Suprapubic skin (tissue), 4 donors: ENCODE measurements around the gene TBPL1. TPM values are rescaled to one million over a fixed set of nuclear protein-coding genes. Genes with fewer than 3 reads are reported as not detected.

ENCODE experiments used
- DNase-seq, 2 donors: peaks; one replicate each; pipeline ENCODE4 v3.0.0-alpha.2; 2019; ENCODE audit warnings: low spot score in 2 of 2
- H3K27ac ChIP-seq: fragments of 200-600 bp; sonication (generic); one replicate; pipeline ENCODE4 v1.5.1; 2019
- H3K27me3 ChIP-seq: fragments of 200-600 bp; sonication (generic); one replicate; pipeline ENCODE4 v1.5.1; 2019
- H3K36me3 ChIP-seq: fragments of 200-600 bp; sonication (generic); one replicate; pipeline ENCODE4 v1.5.1; 2019
- H3K4me1 ChIP-seq: fragments of 200-600 bp; sonication (generic); one replicate; pipeline ENCODE4 v1.5.1; 2019
- H3K4me3 ChIP-seq: fragments of 200-600 bp; sonication (generic); one replicate; pipeline ENCODE4 v1.5.1; 2019; ENCODE audit warnings: mild to moderate bottlenecking
- H3K9me3 ChIP-seq: fragments of 200-600 bp; sonication (generic); one replicate; pipeline ENCODE4 v1.5.1; 2019
- EP300 ChIP-seq: sonication (generic); formaldehyde crosslinking; IDR thresholded peaks from one replicate; pipeline ENCODE4 v1.6.1; 2017; ENCODE audit warnings: antibody characterized with exemption
- POLR2A ChIP-seq, 2 donors: fragments of 450-650 bp; IDR thresholded peaks; one replicate each; pipeline ENCODE4 v1.6.1; 2017; ENCODE audit warnings: antibody characterized with exemption in 2 of 2, mild to moderate bottlenecking in 2 of 2, moderate library complexity in 2 of 2
- POLR2AphosphoS5 ChIP-seq, 3 donors: sonication (generic); formaldehyde crosslinking; IDR thresholded peaks; one replicate each; pipeline ENCODE4 v1.6.1; 2017; ENCODE audit warnings: antibody characterized with exemption in 3 of 3
- WGBS: methylation state at CpG from one replicate; pipeline ENCODE4 v1.1.5; 2018; 5-methylcytosine and 5-hydroxymethylcytosine counted together
- total RNA-seq, 4 donors: library from RNA; depleted of rRNA; stranded (reverse); fragments of >200 nt; gene quantifications; one replicate each; pipeline ENCODE4 v1.1.0, GENCODE V29; 2016
- TF ChIP-seq, protein P1 (sequence below), 2 donors: fragments of 200-600 bp in 1 of 2; fragments of 450-650 bp in 1 of 2; sonication (generic) in 1 of 2; IDR thresholded peaks; one replicate each; pipeline ENCODE4 v1.5.1; 2016 to 2019; ENCODE audit warnings: antibody characterized with exemption in 2 of 2, mild to moderate bottlenecking in 1 of 2, moderate library complexity in 1 of 2

Gene TBPL1
- total RNA-seq, 4 donors from 2014 or later = 10.2 to 15.3 (median 13.7) TPM

DNA sequence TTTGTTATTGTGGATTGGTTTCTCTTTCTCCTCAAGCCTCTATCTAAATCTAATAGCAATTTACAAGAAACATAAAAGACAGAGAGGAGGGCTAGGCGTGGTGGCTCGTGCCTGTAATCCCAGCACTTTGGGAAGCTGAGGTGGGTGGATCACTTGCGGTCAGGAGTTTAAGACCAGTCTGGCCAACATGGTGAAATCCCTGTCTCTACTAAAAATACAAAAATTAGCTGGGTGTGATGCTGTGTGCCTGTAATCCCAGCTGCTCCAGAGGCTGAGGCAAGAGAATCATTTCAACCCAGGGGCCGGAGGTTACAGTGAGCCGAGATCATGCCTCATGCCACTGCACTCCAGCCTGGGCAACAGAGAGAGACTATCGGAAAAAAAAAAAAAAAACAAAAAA, 52.8 kb downstream of the TBPL1 start:
- TF ChIP-seq POLR2A (IDR thresholded peaks at IDR 0.05) = no peak
- TF ChIP-seq POLR2AphosphoS5 (IDR thresholded peaks at IDR 0.05) = no peak
- Histone ChIP-seq H3K27ac (no peak overlapping the region), H3K4me1 (peaks cover 5% of the 10 kb centered on the region), H3K36me3 (no peaks in the 10 kb centered on the region), H3K4me3 (no peak overlapping the region), H3K9me3 (no peaks in the 10 kb centered on the region), H3K27me3 (no peaks in the 10 kb centered on the region)
- 83% methylated on average over 6 of the region's 6 CpGs for WGBS
- no peak for DNase-seq

DNA sequence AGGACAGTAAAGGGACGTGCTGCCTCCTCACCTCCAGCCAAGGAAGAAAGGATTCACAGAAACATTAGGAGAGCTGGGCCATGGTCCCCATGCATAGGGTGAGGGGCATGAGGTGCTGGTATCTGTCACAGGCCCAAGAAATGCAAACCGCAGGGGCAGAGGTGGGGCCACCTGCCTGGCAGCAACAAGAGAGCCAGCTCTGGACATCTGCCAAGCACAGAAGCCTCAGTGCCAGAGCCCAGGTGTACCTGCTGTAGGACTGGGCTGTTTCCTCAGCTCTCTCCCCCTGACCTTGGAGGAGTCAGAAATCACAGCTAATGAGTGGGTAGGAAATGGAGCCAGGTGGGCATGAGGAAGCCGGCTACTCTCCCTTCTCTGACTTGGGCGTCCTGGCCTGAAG, 54.1 kb downstream of the TBPL1 start:
- no peaks in the 10 kb centered on the region for H3K36me3 ChIP-seq
- peaks cover 5% of the 10 kb centered on the region for H3K4me1 ChIP-seq
- H3K27ac ChIP-seq = no peak overlapping the region
- no peaks in the 10 kb centered on the region for H3K9me3 ChIP-seq
- WGBS = 57% methylated on average over 4 of the region's 4 CpGs
- no peak for DNase-seq
- TF ChIP-seq POLR2A (IDR thresholded peaks at IDR 0.05) (no peak), POLR2AphosphoS5 (IDR thresholded peaks at IDR 0.05) (no peak), EP300 (no peak)
- TF ChIP-seq, protein P1, sequence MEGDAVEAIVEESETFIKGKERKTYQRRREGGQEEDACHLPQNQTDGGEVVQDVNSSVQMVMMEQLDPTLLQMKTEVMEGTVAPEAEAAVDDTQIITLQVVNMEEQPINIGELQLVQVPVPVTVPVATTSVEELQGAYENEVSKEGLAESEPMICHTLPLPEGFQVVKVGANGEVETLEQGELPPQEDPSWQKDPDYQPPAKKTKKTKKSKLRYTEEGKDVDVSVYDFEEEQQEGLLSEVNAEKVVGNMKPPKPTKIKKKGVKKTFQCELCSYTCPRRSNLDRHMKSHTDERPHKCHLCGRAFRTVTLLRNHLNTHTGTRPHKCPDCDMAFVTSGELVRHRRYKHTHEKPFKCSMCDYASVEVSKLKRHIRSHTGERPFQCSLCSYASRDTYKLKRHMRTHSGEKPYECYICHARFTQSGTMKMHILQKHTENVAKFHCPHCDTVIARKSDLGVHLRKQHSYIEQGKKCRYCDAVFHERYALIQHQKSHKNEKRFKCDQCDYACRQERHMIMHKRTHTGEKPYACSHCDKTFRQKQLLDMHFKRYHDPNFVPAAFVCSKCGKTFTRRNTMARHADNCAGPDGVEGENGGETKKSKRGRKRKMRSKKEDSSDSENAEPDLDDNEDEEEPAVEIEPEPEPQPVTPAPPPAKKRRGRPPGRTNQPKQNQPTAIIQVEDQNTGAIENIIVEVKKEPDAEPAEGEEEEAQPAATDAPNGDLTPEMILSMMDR (IDR thresholded peaks at IDR 0.05) = no peak
- H3K4me3 ChIP-seq = no peak overlapping the region
- no peaks in the 10 kb centered on the region for H3K27me3 ChIP-seq

DNA sequence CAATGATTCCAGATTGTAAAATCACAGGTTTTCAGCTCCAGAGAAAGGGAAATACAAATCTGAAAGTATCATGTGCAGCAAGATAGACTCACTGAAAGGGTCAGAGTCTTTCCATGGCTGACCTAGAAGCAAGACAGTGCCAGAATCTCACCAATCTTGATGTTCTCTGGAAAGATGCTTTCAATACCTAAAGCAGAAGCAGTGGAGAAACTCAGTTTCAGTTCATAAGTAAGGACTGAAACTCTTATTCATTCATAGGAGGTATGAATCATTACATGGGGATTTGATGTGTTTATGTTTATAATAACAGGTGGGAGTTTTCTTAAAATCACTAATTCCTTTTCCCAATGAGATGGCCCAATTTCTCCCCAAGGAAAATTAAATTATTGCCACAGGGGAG, 56.9 kb downstream of the TBPL1 start:
- Histone ChIP-seq H3K9me3 (no peaks in the 10 kb centered on the region), H3K36me3 (no peaks in the 10 kb centered on the region), H3K4me3 (no peak overlapping the region), H3K27me3 (no peaks in the 10 kb centered on the region), H3K27ac (no peak overlapping the region), H3K4me1 (peaks cover 5% of the 10 kb centered on the region)
- TF ChIP-seq POLR2AphosphoS5 (IDR thresholded peaks at IDR 0.05) (no peak), POLR2A (IDR thresholded peaks at IDR 0.05) (no peak), EP300 (no peak)
- TF ChIP-seq, protein P1 (IDR thresholded peaks at IDR 0.05) = no peak
- DNase-seq = no peak

DNA sequence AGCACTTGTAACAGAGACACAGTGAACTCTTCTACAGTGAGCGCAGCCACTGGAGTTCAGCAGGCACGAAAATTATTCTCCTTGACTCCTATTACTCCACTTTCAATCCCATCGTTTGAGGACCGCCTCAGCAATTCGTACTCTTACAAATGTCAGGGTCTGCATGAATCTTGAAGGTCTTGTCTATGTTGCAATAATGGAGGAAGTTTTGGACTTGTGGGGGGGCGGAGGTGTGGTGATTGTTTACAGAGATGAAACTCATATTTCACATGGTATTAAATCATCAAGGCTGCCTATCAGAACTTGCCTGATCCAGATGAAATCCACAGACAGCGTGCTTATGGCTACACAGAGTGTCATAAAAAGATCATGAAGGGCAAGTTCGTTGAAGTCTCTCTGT, 57.4 kb downstream of the TBPL1 start:
- H3K27me3 ChIP-seq = no peaks in the 10 kb centered on the region
- H3K4me1 ChIP-seq = peaks cover 5% of the 10 kb centered on the region
- no peak overlapping the region for H3K4me3 ChIP-seq
- H3K27ac ChIP-seq = no peak overlapping the region
- TF ChIP-seq, protein P1 (IDR thresholded peaks at IDR 0.05) = no peak
- TF ChIP-seq EP300 = no peak
- TF ChIP-seq POLR2A (IDR thresholded peaks at IDR 0.05) = no peak
- no peak for TF ChIP-seq POLR2AphosphoS5 (IDR thresholded peaks at IDR 0.05)
- no peak for DNase-seq
- H3K9me3 ChIP-seq = no peaks in the 10 kb centered on the region
- H3K36me3 ChIP-seq = no peaks in the 10 kb centered on the region
- 94% methylated on average over 8 of the region's 8 CpGs for WGBS

DNA sequence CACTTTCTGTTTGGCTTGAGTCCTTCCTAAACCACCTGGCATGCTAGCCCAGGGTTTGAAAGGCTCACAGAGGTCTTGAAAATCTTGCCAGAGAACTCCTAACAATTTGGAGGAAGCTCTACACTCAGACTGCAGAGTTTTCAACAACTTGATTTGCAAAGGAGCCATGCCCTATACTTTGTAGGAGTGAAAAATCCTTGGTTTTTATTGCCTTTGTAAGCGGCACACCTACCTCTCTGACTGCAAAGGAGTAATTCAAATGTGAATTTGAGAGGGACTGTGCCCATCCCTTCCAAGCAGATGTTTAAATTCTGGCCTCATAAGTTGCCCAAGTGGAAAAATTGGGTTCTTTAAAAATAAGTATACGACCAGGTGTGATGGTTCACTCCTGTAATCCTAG, 58.0 kb downstream of the TBPL1 start:
- no peaks in the 10 kb centered on the region for H3K9me3 ChIP-seq
- WGBS = 79% methylated on average over 2 of the region's 2 CpGs
- no peaks in the 10 kb centered on the region for H3K27me3 ChIP-seq
- no peak overlapping the region for H3K4me3 ChIP-seq
- peaks cover 5% of the 10 kb centered on the region for H3K4me1 ChIP-seq
- DNase-seq = no peak
- no peaks in the 10 kb centered on the region for H3K36me3 ChIP-seq
- TF ChIP-seq POLR2AphosphoS5 (IDR thresholded peaks at IDR 0.05) = no peak
- TF ChIP-seq, protein P1 (IDR thresholded peaks at IDR 0.05) = no peak
- H3K27ac ChIP-seq = no peak overlapping the region

DNA sequence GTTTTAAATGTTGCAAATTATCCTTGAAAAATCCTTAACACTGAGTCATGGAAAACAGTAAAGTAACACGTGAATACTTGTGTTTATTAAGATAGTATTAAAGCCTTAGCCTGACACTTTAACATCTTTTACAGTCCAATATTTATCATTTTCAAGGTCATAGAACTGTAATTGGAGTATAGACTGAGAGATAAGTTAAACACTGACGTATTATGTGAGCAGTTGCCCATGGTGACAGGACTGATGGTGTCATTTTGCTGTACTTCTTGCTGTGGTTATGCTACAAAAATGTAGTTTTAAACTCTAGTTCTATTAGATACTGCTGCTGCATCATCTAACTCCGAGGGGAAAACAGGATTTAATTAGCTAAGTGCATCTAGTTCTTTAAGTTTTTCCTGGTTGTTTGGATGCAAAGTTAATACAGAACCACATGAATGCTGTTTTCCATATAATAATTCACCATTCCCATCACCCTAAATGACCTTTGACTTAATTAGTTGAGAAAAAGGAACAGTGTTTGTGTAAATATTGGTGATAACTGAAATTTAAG, 61.6 kb downstream of the TBPL1 start:
- DNase-seq = no peak
- Histone ChIP-seq H3K4me1 (no peaks in the 10 kb centered on the region), H3K36me3 (no peaks in the 10 kb centered on the region), H3K9me3 (no peaks in the 10 kb centered on the region), H3K4me3 (no peak overlapping the region), H3K27ac (no peak overlapping the region), H3K27me3 (no peaks in the 10 kb centered on the region)
- 73% methylated on average over 3 of the region's 3 CpGs for WGBS
- TF ChIP-seq EP300 = no peak
